ENCODE results near the gene NR5A1. TPM values are rescaled to one million over a fixed set of nuclear protein-coding genes. Genes with fewer than 3 reads are reported as not detected.

The NR5A1 gene
- total RNA-seq, 1 experiment from 2014 or later = 0.64 TPM

DNA sequence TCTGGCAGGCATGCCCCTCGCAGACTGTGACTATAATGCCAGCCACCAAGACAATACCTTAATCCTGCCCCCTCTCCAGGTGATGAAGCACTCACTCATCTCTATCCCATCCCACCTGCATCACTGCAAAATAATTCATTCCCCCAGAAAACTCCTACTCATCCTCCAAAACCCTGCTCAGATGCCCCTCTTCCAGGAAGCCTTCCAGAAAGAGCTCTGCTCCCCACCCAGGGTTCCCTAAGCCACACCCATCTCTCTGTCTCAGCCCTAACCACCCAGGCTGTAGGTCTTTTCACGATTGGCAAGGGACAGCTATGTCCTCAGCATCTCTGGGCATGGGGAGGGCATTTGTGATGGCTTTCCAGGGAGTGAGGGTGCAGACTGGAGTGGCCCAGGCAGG, 17.2 kb downstream of the NR5A1 start:
- intact Hi-C loops (cut with micrococcal nuclease) = no loop called here
- RAD21 ChIA-PET (ENCODE audit: low non-redundant PET in 1 of 2, low total read pairs in 2 of 2, uncharacterized antibody in 2 of 2, unreplicated experiment in 2 of 2) = no interaction called here
- no peak for ATAC-seq

More for the DNA sequence above, 17.2 kb downstream of the NR5A1 start:
- ChIA-PET POLR2A (no interaction called here), CTCF (no interaction called here)
- BruUV-seq (replicated peaks) = no TSS peak
- H3K9ac ChIP-seq (ENCODE audit: low read length) = no peak overlapping the region
- no peak overlapping the region for H2AFZ ChIP-seq (ENCODE audit: low read depth, low read length, poor library complexity, severe bottlenecking)
- TF ChIP-seq SP1 (IDR thresholded peaks at IDR 0.05; ENCODE audit: low read depth) (no peak), EGR1 (IDR thresholded peaks at IDR 0.05; ENCODE audit: low read depth) (no peak), SIN3A (IDR thresholded peaks at IDR 0.05; ENCODE audit: low read depth) (no peak), EZH2 (IDR thresholded peaks at IDR 0.05) (no peak), TCF7L2 (IDR thresholded peaks at IDR 0.05; ENCODE audit: borderline replicate concordance, extremely low read depth, insufficient read depth, insufficient read length) (no peak), CEBPB (IDR thresholded peaks at IDR 0.05; ENCODE audit: low read depth) (no peak), SRF (IDR thresholded peaks at IDR 0.05; ENCODE audit: low read depth) (no peak), POLR2AphosphoS5 (IDR thresholded peaks at IDR 0.05; ENCODE audit: low read depth, low read length) (no peak), EZH2phosphoT487 (IDR thresholded peaks at IDR 0.05; ENCODE audit: borderline replicate concordance) (no peak), CBX3 (IDR thresholded peaks at IDR 0.05; ENCODE audit: low read depth) (no peak), YY1 (IDR thresholded peaks at IDR 0.05; ENCODE audit: extremely low read depth, insufficient replicate concordance, low read depth, low read length) (no peak), RAD21 (IDR thresholded peaks at IDR 0.05; ENCODE audit: low read depth) (no peak), ELF1 (IDR thresholded peaks at IDR 0.05; ENCODE audit: borderline replicate concordance, low read depth) (no peak), POLR2A (IDR thresholded peaks at IDR 0.05; ENCODE audit: borderline replicate concordance, extremely low read depth, insufficient read depth, insufficient read length) (no peak)
- TF ChIP-seq, protein P1, sequence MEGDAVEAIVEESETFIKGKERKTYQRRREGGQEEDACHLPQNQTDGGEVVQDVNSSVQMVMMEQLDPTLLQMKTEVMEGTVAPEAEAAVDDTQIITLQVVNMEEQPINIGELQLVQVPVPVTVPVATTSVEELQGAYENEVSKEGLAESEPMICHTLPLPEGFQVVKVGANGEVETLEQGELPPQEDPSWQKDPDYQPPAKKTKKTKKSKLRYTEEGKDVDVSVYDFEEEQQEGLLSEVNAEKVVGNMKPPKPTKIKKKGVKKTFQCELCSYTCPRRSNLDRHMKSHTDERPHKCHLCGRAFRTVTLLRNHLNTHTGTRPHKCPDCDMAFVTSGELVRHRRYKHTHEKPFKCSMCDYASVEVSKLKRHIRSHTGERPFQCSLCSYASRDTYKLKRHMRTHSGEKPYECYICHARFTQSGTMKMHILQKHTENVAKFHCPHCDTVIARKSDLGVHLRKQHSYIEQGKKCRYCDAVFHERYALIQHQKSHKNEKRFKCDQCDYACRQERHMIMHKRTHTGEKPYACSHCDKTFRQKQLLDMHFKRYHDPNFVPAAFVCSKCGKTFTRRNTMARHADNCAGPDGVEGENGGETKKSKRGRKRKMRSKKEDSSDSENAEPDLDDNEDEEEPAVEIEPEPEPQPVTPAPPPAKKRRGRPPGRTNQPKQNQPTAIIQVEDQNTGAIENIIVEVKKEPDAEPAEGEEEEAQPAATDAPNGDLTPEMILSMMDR (IDR thresholded peaks at IDR 0.05 in 2 of 3, conservative IDR thresholded peaks at IDR 0.05 in 1 of 3; ENCODE audit: borderline replicate concordance in 1 of 3, insufficient read depth in 1 of 3, low read depth in 2 of 3, low read length in 2 of 3) = no peak
- TF ChIP-seq, protein P2, sequence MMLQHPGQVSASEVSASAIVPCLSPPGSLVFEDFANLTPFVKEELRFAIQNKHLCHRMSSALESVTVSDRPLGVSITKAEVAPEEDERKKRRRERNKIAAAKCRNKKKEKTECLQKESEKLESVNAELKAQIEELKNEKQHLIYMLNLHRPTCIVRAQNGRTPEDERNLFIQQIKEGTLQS (IDR thresholded peaks at IDR 0.05) = no peak
- TF ChIP-seq, protein P3, sequence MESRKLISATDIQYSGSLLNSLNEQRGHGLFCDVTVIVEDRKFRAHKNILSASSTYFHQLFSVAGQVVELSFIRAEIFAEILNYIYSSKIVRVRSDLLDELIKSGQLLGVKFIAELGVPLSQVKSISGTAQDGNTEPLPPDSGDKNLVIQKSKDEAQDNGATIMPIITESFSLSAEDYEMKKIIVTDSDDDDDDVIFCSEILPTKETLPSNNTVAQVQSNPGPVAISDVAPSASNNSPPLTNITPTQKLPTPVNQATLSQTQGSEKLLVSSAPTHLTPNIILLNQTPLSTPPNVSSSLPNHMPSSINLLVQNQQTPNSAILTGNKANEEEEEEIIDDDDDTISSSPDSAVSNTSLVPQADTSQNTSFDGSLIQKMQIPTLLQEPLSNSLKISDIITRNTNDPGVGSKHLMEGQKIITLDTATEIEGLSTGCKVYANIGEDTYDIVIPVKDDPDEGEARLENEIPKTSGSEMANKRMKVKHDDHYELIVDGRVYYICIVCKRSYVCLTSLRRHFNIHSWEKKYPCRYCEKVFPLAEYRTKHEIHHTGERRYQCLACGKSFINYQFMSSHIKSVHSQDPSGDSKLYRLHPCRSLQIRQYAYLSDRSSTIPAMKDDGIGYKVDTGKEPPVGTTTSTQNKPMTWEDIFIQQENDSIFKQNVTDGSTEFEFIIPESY (IDR thresholded peaks at IDR 0.05; ENCODE audit: extremely low read depth, insufficient replicate concordance, low read length) = no peak
- TF ChIP-seq, protein P4, sequence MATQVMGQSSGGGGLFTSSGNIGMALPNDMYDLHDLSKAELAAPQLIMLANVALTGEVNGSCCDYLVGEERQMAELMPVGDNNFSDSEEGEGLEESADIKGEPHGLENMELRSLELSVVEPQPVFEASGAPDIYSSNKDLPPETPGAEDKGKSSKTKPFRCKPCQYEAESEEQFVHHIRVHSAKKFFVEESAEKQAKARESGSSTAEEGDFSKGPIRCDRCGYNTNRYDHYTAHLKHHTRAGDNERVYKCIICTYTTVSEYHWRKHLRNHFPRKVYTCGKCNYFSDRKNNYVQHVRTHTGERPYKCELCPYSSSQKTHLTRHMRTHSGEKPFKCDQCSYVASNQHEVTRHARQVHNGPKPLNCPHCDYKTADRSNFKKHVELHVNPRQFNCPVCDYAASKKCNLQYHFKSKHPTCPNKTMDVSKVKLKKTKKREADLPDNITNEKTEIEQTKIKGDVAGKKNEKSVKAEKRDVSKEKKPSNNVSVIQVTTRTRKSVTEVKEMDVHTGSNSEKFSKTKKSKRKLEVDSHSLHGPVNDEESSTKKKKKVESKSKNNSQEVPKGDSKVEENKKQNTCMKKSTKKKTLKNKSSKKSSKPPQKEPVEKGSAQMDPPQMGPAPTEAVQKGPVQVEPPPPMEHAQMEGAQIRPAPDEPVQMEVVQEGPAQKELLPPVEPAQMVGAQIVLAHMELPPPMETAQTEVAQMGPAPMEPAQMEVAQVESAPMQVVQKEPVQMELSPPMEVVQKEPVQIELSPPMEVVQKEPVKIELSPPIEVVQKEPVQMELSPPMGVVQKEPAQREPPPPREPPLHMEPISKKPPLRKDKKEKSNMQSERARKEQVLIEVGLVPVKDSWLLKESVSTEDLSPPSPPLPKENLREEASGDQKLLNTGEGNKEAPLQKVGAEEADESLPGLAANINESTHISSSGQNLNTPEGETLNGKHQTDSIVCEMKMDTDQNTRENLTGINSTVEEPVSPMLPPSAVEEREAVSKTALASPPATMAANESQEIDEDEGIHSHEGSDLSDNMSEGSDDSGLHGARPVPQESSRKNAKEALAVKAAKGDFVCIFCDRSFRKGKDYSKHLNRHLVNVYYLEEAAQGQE (IDR thresholded peaks at IDR 0.05; ENCODE audit: low read depth) = no peak
- TF ChIP-seq, protein P5, sequence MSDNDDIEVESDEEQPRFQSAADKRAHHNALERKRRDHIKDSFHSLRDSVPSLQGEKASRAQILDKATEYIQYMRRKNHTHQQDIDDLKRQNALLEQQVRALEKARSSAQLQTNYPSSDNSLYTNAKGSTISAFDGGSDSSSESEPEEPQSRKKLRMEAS (IDR thresholded peaks at IDR 0.05) = no peak
- H3K27me3 ChIP-seq (ENCODE audit: insufficient read depth, low read length) = no peaks in the 10 kb centered on the region
- H3K9me2 ChIP-seq (ENCODE audit: insufficient read depth) = no peaks in the 10 kb centered on the region
- no peaks in the 10 kb centered on the region for H4K20me1 ChIP-seq (ENCODE audit: insufficient read depth)
- H3K36me3 ChIP-seq (ENCODE audit: control insufficient read depth in 1 of 2, insufficient read depth in 2 of 2, low read length in 2 of 2) = no peaks in the 10 kb centered on the region
- H3K4me1 ChIP-seq (ENCODE audit: control insufficient read depth in 1 of 2, insufficient read depth in 2 of 2, low read length in 2 of 2) = no peaks in the 10 kb centered on the region
- H3K27ac ChIP-seq (ENCODE audit: low read depth, low read length) = no peak overlapping the region
- H3K4me2 ChIP-seq (ENCODE audit: low read length) = no peak overlapping the region
- no peaks in the 10 kb centered on the region for H3K9me3 ChIP-seq (ENCODE audit: control insufficient read depth in 1 of 2, insufficient read depth in 1 of 2, low read depth in 1 of 2, low read length in 2 of 2)
- no peak overlapping the region for H3K4me3 ChIP-seq (replicated peaks in 1 of 2; ENCODE audit: low read depth in 1 of 2, low read length in 2 of 2)
- no peak for DNase-seq (ENCODE audit: low read depth, low spot score)
- no peaks in the 10 kb centered on the region for H3K79me2 ChIP-seq (ENCODE audit: insufficient read depth, low read length)

Measured in HCT116 (cell line).